GM18870 (cell line): ENCODE results near the gene ECEL1.
"Not testable (repeated sequence)": the region's sequence is repeated elsewhere in the genome, so short reads cannot be mapped to it uniquely, and the experiment has no call there.

Experiments used
- ATAC-seq: cut with Tn5 transposase; IDR thresholded peaks from one replicate; pipeline ENCODE4 v1.9.1; 2021; ENCODE audit warnings: moderate library complexity; ENCODE audit not compliant: unreplicated experiment

Gene ECEL1

GRCh38 chr2:232464544-232464885 lies 23.1 kb downstream of the ECEL1 start:
- ATAC-seq: no peak

- ATAC-seq: no peak
Observed at GRCh38 chr2:232463701-232464543, 23.7 kb downstream of the ECEL1 start.

GRCh38 chr2:232460171-232460570 lies 27.5 kb downstream of the ECEL1 start:
- ATAC-seq: no peak

GRCh38 chr2:232459419-232460035 lies 28.1 kb downstream of the ECEL1 start:
- ATAC-seq: no peak

GRCh38 chr2:232458661-232459418 lies 28.8 kb downstream of the ECEL1 start:
- ATAC-seq: no peak

GRCh38 chr2:232458051-232458660 lies 29.5 kb downstream of the ECEL1 start:
- ATAC-seq: no peak

- ATAC-seq: no peak
Observed at GRCh38 chr2:232457121-232458011, 30.3 kb downstream of the ECEL1 start.

GRCh38 chr2:232456296-232457120 lies 31.1 kb downstream of the ECEL1 start:
- no peak for ATAC-seq

- no peak for ATAC-seq
Observed at GRCh38 chr2:232455426-232456255, 32.0 kb downstream of the ECEL1 start, which contains the start of gene ALPI. Gene ALPI (plus strand): TSS chr2:232456153. CDS start chr2:232456200, 47 bp downstream.

- ATAC-seq: no peak
Observed at GRCh38 chr2:232454630-232455029, 33.0 kb downstream of the ECEL1 start.

GRCh38 chr2:232451645-232452044 lies 36.0 kb downstream of the ECEL1 start:
- ATAC-seq: not testable (repeated sequence)

GRCh38 chr2:232449964-232450363 lies 37.7 kb downstream of the ECEL1 start:
- no peak for ATAC-seq

- ATAC-seq: no peak
Observed at GRCh38 chr2:232448304-232448690, 39.3 kb downstream of the ECEL1 start.

- no peak for ATAC-seq
Observed at GRCh38 chr2:232447638-232448303, 39.9 kb downstream of the ECEL1 start.

GRCh38 chr2:232447091-232447620 lies 40.5 kb downstream of the ECEL1 start:
- ATAC-seq: no peak

- ATAC-seq: not testable (repeated sequence)
Observed at GRCh38 chr2:232446266-232446777, 41.3 kb downstream of the ECEL1 start.

GRCh38 chr2:232445149-232445885 lies 42.3 kb downstream of the ECEL1 start:
- ATAC-seq: not testable (repeated sequence)
